A673 (cell line): Measurements from ENCODE around the gene CBLL1. TPM values are rescaled to one million over a fixed set of nuclear protein-coding genes. Genes with fewer than 3 reads are reported as not detected.

ENCODE experiments used
- BruUV-seq: library from RNA; stranded (reverse); fragments of 400-500 nt; replicated peaks from 2 replicates; lab custom pipeline; 2021; lab: Mats Ljungman, UMichigan
- CTCF ChIA-PET: fragments of 300-600 bp; sonication (Branson Sonifier 250); formaldehyde crosslinking; loops from one replicate; lab custom pipeline; 2022; ENCODE audit warnings: antibody characterized with exemption; lab: Charles Lee
- POLR2A ChIA-PET: fragments of 300-600 bp; sonication (Branson Sonifier 250); formaldehyde crosslinking; loops from one replicate; lab custom pipeline; 2022; ENCODE audit warnings: antibody characterized with exemption; ENCODE audit not compliant: low non-redundant PET; lab: Charles Lee
- DNase-seq: peaks from one replicate; pipeline ENCODE4 v3.0.0-alpha.2; 2015; ENCODE audit warnings: low spot score
- H3K27ac ChIP-seq: fragments of 200-600 bp; sonication (generic); 2 replicates; pipeline ENCODE4 v1.5.1; 2016; ENCODE audit warnings: mixed run types, low read depth, mild to moderate bottlenecking, mixed read lengths, antibody characterized with exemption, low read length; ENCODE audit not compliant: poor library complexity, severe bottlenecking
- H3K27me3 ChIP-seq: fragments of 200-600 bp; sonication (generic); replicated peaks from 2 replicates; pipeline ENCODE4 v1.6.1; 2017; ENCODE audit warnings: mixed run types, low read depth, mild to moderate bottlenecking, mixed read lengths, antibody characterized with exemption, low read length; ENCODE audit not compliant: insufficient read depth, poor library complexity
- H3K36me3 ChIP-seq: fragments of 200-600 bp; sonication (generic); 2 replicates; pipeline ENCODE4 v1.6.1; 2016; ENCODE audit warnings: mixed run types, mild to moderate bottlenecking, mixed read lengths, antibody characterized with exemption, low read length; ENCODE audit not compliant: insufficient read depth, poor library complexity, severe bottlenecking
- H3K4me1 ChIP-seq: fragments of 200-600 bp; sonication (generic); 2 replicates; pipeline ENCODE4 v1.6.1; 2017; ENCODE audit warnings: mixed run types, mild to moderate bottlenecking, mixed read lengths, antibody characterized with exemption, low read length; ENCODE audit not compliant: insufficient read depth, poor library complexity, severe bottlenecking
- H3K4me3 ChIP-seq: fragments of 200-600 bp; sonication (generic); 2 replicates; pipeline ENCODE4 v1.5.1; 2016; ENCODE audit warnings: low read depth, mixed run types, mild to moderate bottlenecking, mixed read lengths, low read length; ENCODE audit not compliant: poor library complexity, severe bottlenecking
- H3K9me3 ChIP-seq: fragments of 200-600 bp; sonication (generic); 2 replicates; pipeline ENCODE4 v1.6.1; 2016; ENCODE audit warnings: mixed run types, low read depth, mild to moderate bottlenecking, mixed read lengths, antibody characterized with exemption, low read length; ENCODE audit not compliant: poor library complexity, severe bottlenecking
- CTCF ChIP-seq: fragments of 300-800, 200-600 bp; sonication (generic); conservative IDR thresholded peaks from 2 replicates; pipeline ENCODE4 v1.5.1; 2017; ENCODE audit warnings: low read depth, mild to moderate bottlenecking, antibody characterized with exemption, low read length, moderate library complexity, mixed read lengths
- EZH2 ChIP-seq: fragments of 200-600 bp; sonication (generic); IDR thresholded peaks from 2 replicates; pipeline ENCODE4 v1.6.1; 2017; ENCODE audit warnings: borderline replicate concordance, low read depth, mild to moderate bottlenecking, mixed read lengths, antibody characterized with exemption, low read length; ENCODE audit not compliant: poor library complexity, severe bottlenecking
- intact Hi-C: fragments of 100-400 bp; cut with micrococcal nuclease; formaldehyde crosslinking; loops from one replicate; pipeline ENCODE4 v1.10.0; 2022; ENCODE audit not compliant: unreplicated experiment
- total RNA-seq: library from RNA; stranded (reverse); gene quantifications from 2 replicates; pipeline ENCODE4 v1.2.3, GENCODE V29; 2021

CBLL1 gene
- total RNA-seq, 1 experiment from 2014 or later, result 37.9 TPM

GRCh38 chr7:107773027-107773426 lies 29.1 kb downstream of the CBLL1 start:
- Histone ChIP-seq H3K9me3 (no peaks in the 10 kb centered on the region), H3K4me3 (no peak overlapping the region), H3K36me3 (no peaks in the 10 kb centered on the region), H3K27me3 (no peaks in the 10 kb centered on the region), H3K4me1 (no peaks in the 10 kb centered on the region), H3K27ac (no peak overlapping the region)
- ChIA-PET POLR2A (no interaction called here), CTCF (no interaction called here)
- intact Hi-C loops, result no loop called here
- TF ChIP-seq CTCF, result no peak
- no peak for DNase-seq
- no TSS peak for BruUV-seq

DNA sequence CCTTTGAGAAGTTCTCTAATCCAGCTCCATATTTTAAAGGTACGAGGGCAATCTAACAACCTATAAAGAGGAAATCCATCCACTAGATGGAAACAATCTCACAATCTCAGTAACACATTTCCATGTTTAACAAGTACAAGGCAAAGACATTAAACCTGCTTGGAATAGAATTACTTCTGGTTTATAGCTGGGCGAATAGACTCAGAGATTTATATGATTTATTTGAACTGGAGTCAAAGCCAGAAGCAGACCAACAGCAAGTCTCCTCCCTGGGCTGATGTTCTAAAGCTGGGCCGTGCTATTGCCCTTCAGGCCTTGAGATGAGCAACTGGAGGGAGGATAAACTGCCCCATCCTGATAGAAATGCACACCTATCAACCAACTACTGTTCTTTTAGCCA lies 33.8 kb downstream of the CBLL1 start:
- DNase-seq, result no peak
- ChIA-PET CTCF (no interaction called here), POLR2A (no interaction called here)
- Histone ChIP-seq H3K27ac (no peak overlapping the region), H3K9me3 (no peaks in the 10 kb centered on the region), H3K36me3 (no peaks in the 10 kb centered on the region), H3K27me3 (no peaks in the 10 kb centered on the region), H3K4me1 (no peaks in the 10 kb centered on the region), H3K4me3 (no peak overlapping the region)
- TF ChIP-seq EZH2 (no peak), CTCF (no peak)
- intact Hi-C loops, result no loop called here
- BruUV-seq, result no TSS peak

- no TSS peak for BruUV-seq
- Histone ChIP-seq H3K4me1 (no peaks in the 10 kb centered on the region), H3K36me3 (no peaks in the 10 kb centered on the region), H3K9me3 (no peaks in the 10 kb centered on the region), H3K27ac (no peak overlapping the region), H3K27me3 (no peaks in the 10 kb centered on the region), H3K4me3 (no peak overlapping the region)
- CTCF ChIA-PET, result no interaction called here
- POLR2A ChIA-PET, result no interaction called here
- TF ChIP-seq EZH2 (no peak), CTCF (no peak)
- DNase-seq, result no peak
- intact Hi-C loops, result no loop called here
Observed at GRCh38 chr7:107778283-107778682, 34.3 kb downstream of the CBLL1 start.
